Breast epithelium (tissue), 4 donors: ENCODE results near the gene CIB2. TPM values are rescaled to one million over a fixed set of nuclear protein-coding genes. Genes with fewer than 3 reads are reported as not detected.

Experiments
- DNase-seq, 2 donors: peaks; one replicate each; pipeline ENCODE4 v3.0.0-alpha.2; 2019; ENCODE audit warnings: low spot score in 2 of 2
- H3K27ac ChIP-seq, 2 donors: fragments of 200-600 bp; sonication (generic) in 1 of 2; one replicate each; pipeline ENCODE4 v1.5.1; 2016 to 2019; ENCODE audit warnings: mild to moderate bottlenecking in 1 of 2
- H3K27me3 ChIP-seq, 2 donors: fragments of 200-600 bp; sonication (generic) in 1 of 2; one replicate each; pipeline versions ENCODE4 v1.5.1 to v1.6.0; 2017 to 2019; ENCODE audit warnings: control low read depth in 1 of 2, mild to moderate bottlenecking in 1 of 2
- H3K36me3 ChIP-seq: fragments of 200-600 bp; one replicate; pipeline ENCODE4 v1.5.1; 2019
- H3K4me1 ChIP-seq, 2 donors: fragments of 200-600 bp; sonication (generic); one replicate each; pipeline ENCODE4 v1.5.1; 2016 to 2019; ENCODE audit warnings: control low read depth in 1 of 2
- H3K4me3 ChIP-seq, 3 donors: fragments of 200-600 bp; sonication (generic); 1 replicate in 2 of 3; 2 replicates in 1 of 3; pipeline ENCODE4 v1.5.1; 2016 to 2019; ENCODE audit warnings: mild to moderate bottlenecking in 3 of 3, moderate library complexity in 2 of 3
- H3K9me3 ChIP-seq, 2 donors: fragments of 200-600 bp; sonication (generic) in 1 of 2; one replicate each; pipeline ENCODE4 v1.5.1; 2016 to 2019; ENCODE audit warnings: control low read depth in 1 of 2
- POLR2A ChIP-seq: fragments of 450-650 bp; IDR thresholded peaks from one replicate; pipeline ENCODE4 v1.6.1; 2016; ENCODE audit warnings: antibody characterized with exemption, mild to moderate bottlenecking, moderate library complexity
- POLR2AphosphoS5 ChIP-seq, 3 donors: sonication (generic); formaldehyde crosslinking; IDR thresholded peaks; one replicate each; pipeline ENCODE4 v1.6.1; 2017; ENCODE audit warnings: antibody characterized with exemption in 3 of 3
- intact Hi-C: fragments of 100-400 bp; cut with DNase I; formaldehyde crosslinking; loops from one replicate; pipeline ENCODE4 v1.15.1; 2023; ENCODE audit warnings: low total_unique reads
- total RNA-seq, 3 donors: library from RNA; depleted of rRNA; stranded (reverse); fragments of >200 nt; gene quantifications; one replicate each; pipeline ENCODE4 v1.1.0, GENCODE V29; 2016
- TF ChIP-seq, protein P1 (sequence below), 3 donors: fragments of 450-650 bp; IDR thresholded peaks; one replicate each; pipeline ENCODE4 v1.5.1; 2016 to 2017; ENCODE audit warnings: antibody characterized with exemption in 3 of 3, mild to moderate bottlenecking in 3 of 3, moderate library complexity in 3 of 3

CIB2 gene
- total RNA-seq, 3 donors from 2014 or later, result 2.9 to 5.8 (median 4.9) TPM

DNA sequence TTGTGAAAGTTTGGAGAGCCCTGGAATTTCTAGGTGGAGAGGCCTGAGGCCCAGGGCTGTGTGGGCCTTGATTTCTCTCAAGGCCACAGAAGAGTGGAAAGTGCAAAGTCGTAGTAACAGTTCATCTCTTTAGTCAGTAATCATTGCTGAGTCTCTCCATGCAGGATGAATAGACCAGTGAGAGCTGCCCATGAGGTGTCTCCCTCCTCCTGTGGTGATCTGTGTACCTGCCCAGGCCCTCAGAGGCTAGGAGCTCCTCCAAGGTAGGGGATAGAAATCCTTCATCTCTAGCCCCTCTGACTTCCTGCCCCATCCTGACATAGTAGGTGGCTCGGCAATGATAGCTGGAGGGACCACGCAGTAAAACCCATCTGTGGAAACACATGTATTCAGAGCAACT lies 11.1 kb upstream of the CIB2 start:
- no peak for DNase-seq
- Histone ChIP-seq H3K27ac (no peak overlapping the region), H3K27me3 (no peaks in the 10 kb centered on the region), H3K4me1 (no peaks in the 10 kb centered on the region), H3K9me3 (no peaks in the 10 kb centered on the region), H3K4me3 (no peak overlapping the region), H3K36me3 (no peaks in the 10 kb centered on the region)
- intact Hi-C loops, result no loop called here
- TF ChIP-seq POLR2AphosphoS5 (IDR thresholded peaks at IDR 0.05), result no peak
- TF ChIP-seq POLR2A, result no peak
- TF ChIP-seq, protein P1, sequence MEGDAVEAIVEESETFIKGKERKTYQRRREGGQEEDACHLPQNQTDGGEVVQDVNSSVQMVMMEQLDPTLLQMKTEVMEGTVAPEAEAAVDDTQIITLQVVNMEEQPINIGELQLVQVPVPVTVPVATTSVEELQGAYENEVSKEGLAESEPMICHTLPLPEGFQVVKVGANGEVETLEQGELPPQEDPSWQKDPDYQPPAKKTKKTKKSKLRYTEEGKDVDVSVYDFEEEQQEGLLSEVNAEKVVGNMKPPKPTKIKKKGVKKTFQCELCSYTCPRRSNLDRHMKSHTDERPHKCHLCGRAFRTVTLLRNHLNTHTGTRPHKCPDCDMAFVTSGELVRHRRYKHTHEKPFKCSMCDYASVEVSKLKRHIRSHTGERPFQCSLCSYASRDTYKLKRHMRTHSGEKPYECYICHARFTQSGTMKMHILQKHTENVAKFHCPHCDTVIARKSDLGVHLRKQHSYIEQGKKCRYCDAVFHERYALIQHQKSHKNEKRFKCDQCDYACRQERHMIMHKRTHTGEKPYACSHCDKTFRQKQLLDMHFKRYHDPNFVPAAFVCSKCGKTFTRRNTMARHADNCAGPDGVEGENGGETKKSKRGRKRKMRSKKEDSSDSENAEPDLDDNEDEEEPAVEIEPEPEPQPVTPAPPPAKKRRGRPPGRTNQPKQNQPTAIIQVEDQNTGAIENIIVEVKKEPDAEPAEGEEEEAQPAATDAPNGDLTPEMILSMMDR (IDR thresholded peaks at IDR 0.05), result no peak

DNA sequence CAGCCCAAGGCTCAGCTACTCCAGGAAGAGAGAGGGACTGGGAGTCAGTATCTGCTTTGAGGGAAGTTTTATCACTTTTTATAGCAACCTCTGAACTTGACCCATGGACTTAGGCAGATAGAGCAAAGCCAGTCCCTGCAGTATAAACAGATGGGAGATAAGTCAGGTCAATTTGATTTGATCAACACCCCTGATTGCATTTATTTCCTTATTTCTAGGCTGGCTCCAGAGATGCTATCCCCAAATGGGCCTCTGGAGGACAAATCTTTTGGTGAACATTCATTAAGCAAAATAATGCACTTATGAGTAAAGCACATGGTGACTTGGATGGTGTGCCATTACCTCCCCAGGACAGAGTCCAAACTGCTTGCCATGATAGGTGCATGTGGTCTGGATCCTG lies 9.0 kb upstream of the CIB2 start:
- no peaks in the 10 kb centered on the region for H3K36me3 ChIP-seq
- DNase-seq, result no peak
- H3K4me1 ChIP-seq, result no peaks in the 10 kb centered on the region
- no peaks in the 10 kb centered on the region for H3K27me3 ChIP-seq
- H3K4me3 ChIP-seq, result no peak overlapping the region
- H3K9me3 ChIP-seq, result no peaks in the 10 kb centered on the region
- no peak overlapping the region for H3K27ac ChIP-seq
- TF ChIP-seq, protein P1 (IDR thresholded peaks at IDR 0.05), result no peak
- TF ChIP-seq POLR2A (no peak), POLR2AphosphoS5 (IDR thresholded peaks at IDR 0.05) (no peak)
- intact Hi-C loops, result no loop called here

DNA sequence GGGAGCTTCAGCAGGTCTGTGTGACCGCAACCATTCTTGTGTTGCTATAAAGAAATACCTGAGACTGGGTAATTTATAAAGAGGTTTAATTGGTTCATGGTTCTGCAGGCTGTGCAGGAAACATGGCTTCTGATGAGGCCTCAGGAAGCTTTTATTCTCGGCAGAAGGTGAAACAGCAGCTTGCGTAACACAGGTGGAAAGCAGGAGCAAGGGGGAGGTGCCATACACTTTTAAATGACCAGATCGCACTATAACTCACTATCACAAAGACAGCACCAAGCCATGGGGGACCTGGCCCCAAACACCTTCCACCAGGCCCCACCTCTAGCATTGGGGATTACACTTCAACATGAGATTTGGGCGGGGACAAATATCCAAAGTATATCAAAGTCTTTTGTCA lies 8.3 kb upstream of the CIB2 start:
- no peaks in the 10 kb centered on the region for H3K4me1 ChIP-seq
- H3K4me3 ChIP-seq, result no peak overlapping the region
- H3K36me3 ChIP-seq, result no peaks in the 10 kb centered on the region
- intact Hi-C loops, result no loop called here
- TF ChIP-seq POLR2AphosphoS5 (IDR thresholded peaks at IDR 0.05) (no peak), POLR2A (no peak)
- TF ChIP-seq, protein P1 (IDR thresholded peaks at IDR 0.05), result no peak
- no peaks in the 10 kb centered on the region for H3K27me3 ChIP-seq
- H3K9me3 ChIP-seq, result no peaks in the 10 kb centered on the region
- no peak overlapping the region for H3K27ac ChIP-seq
- DNase-seq, result no peak

DNA sequence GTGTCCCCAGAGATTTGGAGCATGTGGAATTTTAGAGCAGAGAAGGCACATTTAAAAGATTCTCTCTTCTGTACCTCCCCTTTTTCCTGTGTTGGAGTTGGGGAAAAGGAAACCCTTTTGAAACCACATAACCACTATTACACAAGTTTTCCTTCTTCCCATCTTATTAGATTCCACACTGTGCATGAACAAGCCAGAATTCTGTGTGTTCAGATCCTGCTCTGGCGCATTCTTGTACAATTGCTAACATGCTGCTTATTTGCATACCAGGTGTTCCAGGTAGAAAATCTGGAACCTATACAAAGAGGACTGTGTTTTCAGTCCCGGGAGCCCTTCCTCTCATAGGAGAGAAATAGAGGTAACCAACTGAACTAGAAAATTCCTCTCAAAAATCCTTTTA lies 2.6 kb upstream of the CIB2 start:
- DNase-seq, result peak in 1 of 2 donors; percentile 80
- Histone ChIP-seq H3K27ac (peak overlapping the region; percentile 61 to 71), H3K27me3 (no peaks in the 10 kb centered on the region), H3K4me1 (no peaks in the 10 kb centered on the region), H3K36me3 (no peaks in the 10 kb centered on the region), H3K9me3 (no peaks in the 10 kb centered on the region), H3K4me3 (no peak overlapping the region)
- TF ChIP-seq, protein P1 (IDR thresholded peaks at IDR 0.05), result no peak
- TF ChIP-seq POLR2A (no peak), POLR2AphosphoS5 (IDR thresholded peaks at IDR 0.05) (peak in 1 of 3 donors; percentile 37)
- intact Hi-C loops, result no loop called here

DNA sequence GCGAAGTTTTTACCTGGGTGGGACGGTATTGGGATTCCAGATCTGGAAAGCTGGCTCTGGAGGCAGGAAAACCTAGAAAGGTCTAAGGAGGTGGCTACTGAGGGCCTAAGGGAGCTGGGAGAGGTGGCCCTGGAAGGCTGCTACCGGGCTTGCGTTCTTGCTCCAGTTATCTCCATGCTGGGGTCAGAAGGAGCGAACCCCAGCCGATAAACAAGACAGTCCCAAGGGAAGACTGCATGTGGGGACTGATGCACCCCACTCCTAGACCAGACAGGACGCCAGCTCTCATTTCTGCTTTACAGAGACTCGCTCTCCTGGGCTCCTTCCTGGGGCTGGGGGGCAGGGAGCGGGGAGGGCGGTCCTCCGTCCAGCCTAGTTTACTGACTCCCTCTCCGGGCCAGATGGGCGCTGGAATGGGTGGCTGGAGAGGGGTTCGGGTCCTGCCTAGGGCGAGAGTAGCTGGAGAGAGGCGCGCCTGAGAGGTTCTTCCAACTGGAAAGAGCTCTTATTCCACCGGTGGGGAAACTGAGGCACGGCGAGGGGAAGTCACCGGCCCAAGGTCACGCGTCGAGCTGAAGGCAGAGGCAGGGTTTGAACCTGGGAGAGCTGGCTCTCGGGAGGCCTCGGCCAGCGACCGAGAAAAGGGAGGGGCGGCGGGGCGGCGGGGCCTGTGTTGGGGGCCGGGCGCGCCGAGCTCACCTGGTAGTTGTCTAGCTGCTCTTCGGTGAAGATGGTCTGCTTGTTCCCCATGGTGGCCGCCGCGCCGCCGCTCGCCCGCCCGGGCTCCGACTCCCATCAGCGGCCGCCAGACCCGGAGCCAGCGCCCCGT lies 565 bp downstream of the CIB2 start:
- Histone ChIP-seq H3K27me3 (no peaks in the 10 kb centered on the region), H3K36me3 (no peaks in the 10 kb centered on the region), H3K9me3 (no peaks in the 10 kb centered on the region), H3K27ac (peak overlapping the region; percentile 82 to 93), H3K4me3 (peak overlapping the region; percentile 59 to 82 (median 71)), H3K4me1 (no peaks in the 10 kb centered on the region)
- no peak for DNase-seq
- intact Hi-C loops, result no loop called here
- TF ChIP-seq POLR2AphosphoS5 (IDR thresholded peaks at IDR 0.05) (no peak), POLR2A (no peak)
- TF ChIP-seq, protein P1 (IDR thresholded peaks at IDR 0.05), result no peak
